SJCRH30 (cell line): ENCODE data around the gene ICE1. TPM values are rescaled to one million over a fixed set of nuclear protein-coding genes. Genes with fewer than 3 reads are reported as not detected.
A peak's percentile ranks its signal among the peaks of the same experiment; 100 is the strongest.

Experiments
- DNase-seq, 2 experiments: peaks; one replicate each; pipeline ENCODE4 v3.0.0-alpha.2; 2015 to 2020
- H3K27ac ChIP-seq: fragments of 250-450 bp; sonication (Bioruptor Pico); 2 replicates; pipeline ENCODE4 v1.5.1; 2020; ENCODE audit warnings: mild to moderate bottlenecking, moderate library complexity
- H3K27me3 ChIP-seq: fragments of 250-450 bp; sonication (Bioruptor Pico); 2 replicates; pipeline ENCODE4 v1.5.1; 2020; ENCODE audit warnings: mild to moderate bottlenecking, moderate library complexity
- H3K36me3 ChIP-seq: fragments of 250-450 bp; sonication (Bioruptor Pico); 2 replicates; pipeline ENCODE4 v1.5.1; 2020; ENCODE audit warnings: mild to moderate bottlenecking, moderate library complexity
- H3K4me1 ChIP-seq: fragments of 250-450 bp; sonication (Bioruptor Pico); 2 replicates; pipeline ENCODE4 v1.5.1; 2020; ENCODE audit warnings: mild to moderate bottlenecking, moderate library complexity
- H3K4me3 ChIP-seq: fragments of 250-450 bp; sonication (Bioruptor Pico); 2 replicates; pipeline ENCODE4 v1.5.1; 2020; ENCODE audit warnings: mild to moderate bottlenecking, moderate library complexity
- H3K9me3 ChIP-seq: fragments of 250-450 bp; sonication (Bioruptor Pico); replicated peaks from 2 replicates; pipeline ENCODE4 v1.5.1; 2020; ENCODE audit warnings: mild to moderate bottlenecking, moderate library complexity
- total RNA-seq: library from RNA; depleted of rRNA; stranded (reverse); fragments of >200 nt; shearing (Covaris generic); gene quantifications from 2 replicates; pipeline ENCODE4 v1.2.3, GENCODE V29; 2014; rRNA removed

ICE1 gene, protein sequence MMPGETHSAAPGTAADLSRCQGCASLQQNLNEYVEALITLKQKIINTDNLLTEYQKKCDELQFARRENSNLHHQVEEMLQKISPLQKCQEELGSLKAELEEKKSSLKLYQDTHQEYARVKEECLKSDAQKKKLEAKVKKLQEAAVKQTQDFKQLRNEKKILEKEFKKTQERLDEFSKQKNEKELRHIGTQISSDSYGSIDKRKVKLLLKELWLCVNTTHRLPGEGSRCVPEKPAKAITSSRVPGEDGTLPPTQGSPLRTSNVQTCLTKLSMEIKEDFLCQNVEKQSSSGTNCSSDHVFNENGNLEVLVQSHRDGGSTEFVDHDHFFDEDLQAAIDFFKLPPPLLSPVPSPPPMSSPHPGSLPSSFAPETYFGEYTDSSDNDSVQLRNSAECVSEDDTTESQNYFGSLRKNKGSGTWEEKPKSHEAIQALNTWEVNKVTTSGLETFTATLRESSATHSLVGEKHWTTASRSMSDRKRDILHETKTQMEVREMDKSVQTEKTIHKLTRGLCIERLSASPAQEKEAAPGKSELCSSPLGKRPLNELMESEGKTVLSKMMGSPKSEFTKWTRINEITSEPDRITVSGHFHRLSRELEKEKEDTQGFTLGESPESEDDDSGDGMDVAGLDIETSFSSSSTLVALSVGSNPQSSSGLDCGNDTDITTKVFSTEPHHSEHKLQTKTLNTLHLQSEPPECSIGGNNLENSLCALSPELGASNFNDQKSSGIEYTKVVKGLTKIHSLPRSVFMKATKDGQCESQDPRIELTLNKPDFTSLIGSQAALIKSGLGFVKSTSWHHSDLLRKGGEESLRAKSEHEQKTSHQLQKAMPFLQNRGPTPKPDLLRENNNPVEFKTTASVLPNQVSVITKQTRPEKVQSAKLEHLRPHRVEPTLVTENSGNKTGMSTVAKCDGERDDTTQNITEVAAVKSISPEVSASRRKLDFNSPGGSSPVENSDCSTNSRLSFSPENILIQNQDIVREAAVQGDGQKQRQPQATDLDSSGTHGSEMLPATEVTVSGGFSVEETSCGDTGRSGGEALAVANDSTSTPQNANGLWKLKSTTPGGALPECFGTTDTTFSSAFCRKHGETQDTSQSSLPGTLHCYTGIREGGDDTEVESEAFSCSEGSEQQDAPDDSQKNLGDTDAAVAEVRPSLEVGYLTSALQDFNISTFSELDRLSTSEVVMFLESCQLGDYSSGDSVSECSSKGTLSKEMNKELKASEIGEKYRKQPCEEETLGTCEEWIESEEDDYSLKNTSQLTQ (N-terminal part only)
- total RNA-seq, result 23.8 and 27.0 TPM in 2 replicates

DNA sequence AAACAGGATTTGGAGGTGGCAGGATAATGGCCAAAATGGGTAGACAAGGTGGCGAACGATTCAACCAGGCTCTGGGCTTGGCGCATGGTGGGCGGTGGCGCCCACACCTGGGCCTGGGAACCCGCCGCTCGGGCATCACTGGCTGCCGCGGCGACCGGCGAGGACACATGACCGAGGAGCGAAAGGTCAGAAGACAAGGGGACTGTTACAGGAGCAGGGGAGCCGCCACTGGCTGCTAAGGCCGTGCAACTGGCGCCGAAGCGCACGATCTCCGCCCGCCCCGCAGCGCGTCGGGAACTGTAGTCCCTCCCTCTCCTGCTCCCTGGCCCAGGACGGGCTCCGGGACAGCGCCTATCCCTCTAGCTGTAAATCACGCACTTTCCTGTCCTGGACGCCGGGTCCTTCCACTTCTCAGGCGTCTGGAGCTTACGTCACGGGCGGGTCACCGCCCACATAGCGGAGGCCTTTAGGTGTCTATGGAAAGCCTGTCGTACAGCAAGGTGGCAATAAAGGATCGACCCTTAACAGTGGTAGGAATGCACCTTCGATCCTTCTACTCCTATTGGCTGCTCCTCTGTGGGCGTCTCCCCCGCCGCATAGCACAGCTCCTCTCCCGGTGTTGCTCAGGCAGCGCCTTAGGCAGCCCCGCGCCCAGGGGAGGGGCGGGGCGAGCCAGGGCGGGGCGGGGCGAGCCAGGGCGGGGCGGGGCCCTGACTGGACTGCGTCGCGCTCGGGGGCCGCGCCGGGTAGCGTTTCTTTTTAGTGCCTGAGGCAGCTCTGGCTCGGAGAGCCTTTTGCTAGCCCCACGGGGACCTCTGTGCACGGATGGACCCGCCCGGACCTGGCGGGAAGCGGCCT is at the start of gene ICE1:
ICE1 (plus strand) TSS at position 717 of the 858 bp plus-strand sequence. CDS start 239 bp downstream, outside the sequence.
- H3K4me3 ChIP-seq, result peak within 1 kb of the TSS; percentile 88
- peak within 1 kb of the TSS; percentile 91 for H3K27ac ChIP-seq
- no peaks in the 10 kb centered on the region for H3K9me3 ChIP-seq
- DNase-seq, result peak; percentile 93 to 94
- H3K4me1 ChIP-seq, result peaks cover 10% of the 10 kb centered on the region
- H3K36me3 ChIP-seq, result no peaks in the 10 kb centered on the region; the same call in 1 of the 2 replicates
- no peaks in the 10 kb centered on the region for H3K27me3 ChIP-seq

DNA sequence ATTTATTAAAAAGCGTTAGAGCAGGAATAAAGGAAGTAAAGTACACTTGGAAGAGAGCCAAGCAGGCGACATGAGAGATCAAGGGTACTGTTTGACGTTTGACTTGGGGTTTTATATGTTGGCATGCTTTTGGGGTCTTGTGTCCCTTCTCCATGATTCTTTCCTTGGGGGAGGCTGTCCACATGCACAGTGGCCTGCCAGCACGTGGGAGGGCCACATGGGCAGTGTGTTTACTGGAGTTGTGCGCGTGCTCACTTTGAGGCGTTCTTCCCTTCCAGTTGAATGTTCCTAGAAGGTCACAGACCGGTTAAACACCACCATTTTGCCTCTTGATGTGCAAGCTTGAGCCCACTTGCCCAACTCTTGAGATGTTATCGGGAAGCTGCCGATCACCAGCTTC is 49.5 kb upstream of the ICE1 start:
- Histone ChIP-seq H3K4me3 (no peak overlapping the region), H3K27ac (no peak overlapping the region; the same call in 1 of the 2 replicates)
- DNase-seq, result no peak

DNA sequence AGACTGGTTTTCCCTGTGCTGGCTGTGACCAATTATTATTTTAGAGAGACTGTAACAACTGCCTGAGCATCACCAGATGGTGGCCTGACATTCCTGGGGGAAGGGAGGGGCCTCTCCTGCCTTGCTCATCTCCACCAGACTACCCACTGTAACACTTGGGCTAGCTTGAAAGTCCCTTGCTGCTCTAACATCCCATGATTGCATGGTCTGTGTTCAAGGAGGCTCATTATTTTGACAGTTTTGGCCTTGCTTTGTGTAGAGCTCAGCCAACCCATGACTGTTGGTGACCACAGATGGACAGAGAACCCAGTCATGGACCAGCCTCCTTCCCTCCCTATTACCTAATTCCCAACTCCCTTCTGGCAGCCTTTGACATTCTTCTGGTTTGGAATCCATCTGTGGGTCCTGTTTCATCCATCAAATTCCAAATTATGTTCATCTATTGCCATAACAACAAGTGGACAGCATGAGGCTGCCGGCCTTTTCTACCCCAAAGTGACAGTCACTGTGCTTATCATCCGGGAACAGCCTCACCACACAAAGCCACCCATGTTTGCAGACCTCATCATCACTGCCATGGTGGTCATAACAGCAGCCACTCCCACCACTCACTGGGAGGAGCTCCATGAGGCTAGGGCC is 49.0 kb upstream of the ICE1 start:
- H3K4me1 ChIP-seq, result no peaks in the 10 kb centered on the region
- H3K4me3 ChIP-seq, result no peak overlapping the region
- no peaks in the 10 kb centered on the region for H3K9me3 ChIP-seq
- peak overlapping the region; percentile 44 for H3K27ac ChIP-seq
- H3K27me3 ChIP-seq, result no peaks in the 10 kb centered on the region
- peak in 1 of 2 experiments; percentile 6 for DNase-seq
- no peaks in the 10 kb centered on the region for H3K36me3 ChIP-seq

More for the DNA sequence above, 49.5 kb upstream of the ICE1 start:
- Histone ChIP-seq H3K9me3 (no peaks in the 10 kb centered on the region), H3K4me1 (no peaks in the 10 kb centered on the region), H3K36me3 (no peaks in the 10 kb centered on the region), H3K27me3 (no peaks in the 10 kb centered on the region)

DNA sequence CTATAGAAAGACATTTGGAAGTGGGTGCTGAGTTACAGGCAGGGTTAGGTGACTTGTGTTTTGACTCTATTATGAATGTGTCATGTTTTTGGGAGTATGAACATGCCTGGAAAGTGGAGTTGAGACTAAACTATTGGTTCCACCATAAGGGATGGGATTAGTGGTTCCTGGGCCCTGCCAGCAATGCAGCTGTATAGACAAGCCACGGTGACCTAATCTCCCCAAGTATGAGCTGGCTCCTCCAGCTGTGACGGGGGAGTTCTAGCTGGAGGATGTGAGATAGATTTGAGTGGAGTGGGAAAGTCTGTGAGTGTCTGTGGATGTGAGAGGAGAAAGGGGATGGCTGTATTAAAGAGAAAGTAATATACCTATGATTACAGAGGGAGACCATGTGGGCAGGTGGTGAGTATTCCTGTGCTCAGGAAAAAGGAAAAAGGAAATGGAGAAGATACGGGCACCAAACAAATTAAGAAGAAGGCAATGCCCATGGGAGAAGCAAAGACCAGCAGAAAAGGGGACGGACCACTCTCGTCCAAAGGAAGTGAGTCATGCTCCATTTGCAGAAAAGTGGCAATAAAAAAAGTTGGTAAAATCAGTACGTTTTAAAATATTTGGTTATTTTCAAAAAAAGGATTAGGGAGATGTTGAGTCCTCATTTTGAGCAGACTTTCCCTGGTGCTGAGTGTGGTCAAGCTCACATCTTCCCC is 48.3 kb upstream of the ICE1 start:
- H3K4me1 ChIP-seq, result no peaks in the 10 kb centered on the region
- no peak overlapping the region for H3K4me3 ChIP-seq
- peak overlapping the region; percentile 44 for H3K27ac ChIP-seq
- H3K9me3 ChIP-seq, result no peaks in the 10 kb centered on the region
- no peaks in the 10 kb centered on the region for H3K27me3 ChIP-seq
- peak; percentile 24 to 26 for DNase-seq
- H3K36me3 ChIP-seq, result no peaks in the 10 kb centered on the region

DNA sequence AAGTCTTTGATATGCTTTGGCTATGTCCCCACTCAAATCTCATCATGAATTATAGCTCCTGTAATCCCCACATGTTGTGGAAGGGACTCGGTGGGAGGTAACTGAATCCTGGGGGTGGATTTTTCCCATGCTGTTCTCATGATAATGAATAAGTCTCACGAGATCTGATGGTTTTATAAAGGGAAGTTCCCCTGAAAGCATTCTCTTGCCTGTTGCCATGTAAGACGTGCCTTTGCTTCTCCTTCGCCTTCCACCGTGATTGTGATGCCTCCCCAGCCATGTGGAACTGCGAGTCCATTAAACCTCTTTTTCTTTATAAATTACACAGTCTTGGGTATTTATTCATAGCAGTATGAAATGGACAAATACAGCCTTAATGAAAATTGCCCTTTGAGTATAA is 44.7 kb upstream of the ICE1 start:
- H3K36me3 ChIP-seq, result no peaks in the 10 kb centered on the region
- H3K9me3 ChIP-seq, result no peaks in the 10 kb centered on the region
- no peak for DNase-seq
- no peak overlapping the region for H3K4me3 ChIP-seq
- no peaks in the 10 kb centered on the region for H3K27me3 ChIP-seq
- H3K4me1 ChIP-seq, result no peaks in the 10 kb centered on the region
- H3K27ac ChIP-seq, result no peak overlapping the region

DNA sequence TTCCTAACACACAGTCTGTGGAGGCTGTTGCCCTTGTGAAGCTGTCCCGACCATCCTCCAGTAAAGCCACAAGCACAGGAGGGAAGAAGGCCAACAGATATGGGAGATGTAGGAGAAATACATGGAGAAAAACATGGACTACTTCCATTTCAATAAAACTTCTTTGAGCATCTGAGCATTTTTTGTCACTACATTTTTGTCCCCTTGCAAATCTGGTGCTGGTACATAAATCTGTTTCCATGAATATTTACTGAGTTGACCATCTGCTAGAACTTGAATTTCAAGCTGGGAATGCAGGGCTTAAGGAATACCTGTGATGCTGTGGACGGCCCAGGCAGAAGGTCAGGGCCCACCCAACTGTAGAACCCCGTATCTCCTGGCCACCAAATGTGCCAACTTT is 43.9 kb upstream of the ICE1 start:
- DNase-seq, result no peak
- Histone ChIP-seq H3K27ac (no peak overlapping the region), H3K9me3 (no peaks in the 10 kb centered on the region), H3K36me3 (no peaks in the 10 kb centered on the region), H3K27me3 (no peaks in the 10 kb centered on the region), H3K4me3 (no peak overlapping the region), H3K4me1 (no peaks in the 10 kb centered on the region)

DNA sequence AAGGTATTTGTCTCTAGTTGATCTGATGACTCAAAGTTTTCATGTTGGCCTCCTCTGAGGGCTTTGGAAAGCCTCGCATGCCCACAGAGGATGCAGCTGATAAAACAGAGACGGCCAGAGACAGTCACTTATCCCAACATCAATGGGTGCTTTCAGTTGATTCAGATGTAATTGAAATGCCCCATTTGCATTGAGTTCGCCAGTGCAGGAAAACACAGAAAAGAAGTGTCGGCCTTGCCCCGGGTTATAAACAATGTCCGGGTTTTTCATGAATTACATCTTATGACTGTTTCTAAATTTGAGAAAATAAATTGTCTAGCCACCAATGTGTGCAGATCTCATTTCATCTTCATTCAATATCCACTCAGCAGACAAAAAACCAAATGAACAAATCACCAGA is 42.2 kb upstream of the ICE1 start:
- no peaks in the 10 kb centered on the region for H3K4me1 ChIP-seq
- H3K9me3 ChIP-seq, result no peaks in the 10 kb centered on the region
- no peaks in the 10 kb centered on the region for H3K36me3 ChIP-seq
- H3K4me3 ChIP-seq, result no peak overlapping the region
- H3K27me3 ChIP-seq, result no peaks in the 10 kb centered on the region
- H3K27ac ChIP-seq, result no peak overlapping the region
- no peak for DNase-seq

DNA sequence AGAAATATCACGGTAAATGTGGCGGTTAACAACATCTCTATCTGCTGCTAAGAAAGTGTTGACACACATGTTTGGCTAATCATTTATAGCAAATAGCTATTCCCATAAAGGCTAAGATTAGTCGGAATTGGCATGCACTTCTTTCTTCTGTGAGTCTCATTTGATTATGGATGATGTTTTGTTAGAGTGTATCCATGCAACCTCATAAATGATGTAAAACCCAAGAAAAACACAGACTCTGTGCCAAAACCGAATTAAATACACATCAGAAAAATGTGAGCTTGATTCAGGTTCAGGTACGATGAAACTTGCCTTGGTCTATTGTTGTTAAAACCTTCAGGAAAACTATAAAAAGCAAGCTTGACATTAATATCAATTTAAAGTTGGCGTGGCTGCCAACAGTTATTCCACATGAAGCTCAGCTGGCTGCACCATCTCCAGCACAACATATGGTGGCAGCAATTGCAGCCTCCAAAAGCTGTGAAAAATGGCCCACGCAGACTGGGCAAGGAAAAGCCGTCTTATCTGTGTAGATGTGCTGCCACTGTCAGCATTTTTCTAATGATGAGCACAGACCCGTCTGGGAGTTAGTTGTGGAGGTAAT is 41.1 kb upstream of the ICE1 start:
- Histone ChIP-seq H3K9me3 (no peaks in the 10 kb centered on the region), H3K36me3 (no peaks in the 10 kb centered on the region), H3K27me3 (no peaks in the 10 kb centered on the region), H3K27ac (no peak overlapping the region), H3K4me1 (no peaks in the 10 kb centered on the region), H3K4me3 (no peak overlapping the region)
- DNase-seq, result no peak

DNA sequence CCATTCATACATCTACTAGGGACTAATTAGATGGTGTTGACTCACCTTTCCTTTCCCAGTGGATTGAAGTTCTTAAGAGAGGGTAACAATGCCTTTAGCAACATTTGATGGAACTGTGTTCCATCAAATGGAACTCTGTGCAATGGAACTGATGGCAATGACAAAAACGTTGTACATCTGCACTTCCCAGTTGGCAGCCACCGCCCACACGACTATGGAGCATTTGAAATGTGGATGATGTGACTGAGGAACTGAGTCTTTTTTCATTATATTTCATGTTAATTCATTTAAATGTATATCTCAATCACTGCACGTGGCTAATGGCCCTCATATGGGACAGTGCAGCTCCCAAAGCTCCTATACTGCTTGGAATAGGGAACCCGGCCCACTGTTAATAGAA is 39.0 kb upstream of the ICE1 start:
- no peak for DNase-seq
- Histone ChIP-seq H3K27me3 (no peaks in the 10 kb centered on the region), H3K27ac (no peak overlapping the region), H3K4me1 (no peaks in the 10 kb centered on the region), H3K9me3 (no peaks in the 10 kb centered on the region), H3K36me3 (no peaks in the 10 kb centered on the region), H3K4me3 (no peak overlapping the region)

DNA sequence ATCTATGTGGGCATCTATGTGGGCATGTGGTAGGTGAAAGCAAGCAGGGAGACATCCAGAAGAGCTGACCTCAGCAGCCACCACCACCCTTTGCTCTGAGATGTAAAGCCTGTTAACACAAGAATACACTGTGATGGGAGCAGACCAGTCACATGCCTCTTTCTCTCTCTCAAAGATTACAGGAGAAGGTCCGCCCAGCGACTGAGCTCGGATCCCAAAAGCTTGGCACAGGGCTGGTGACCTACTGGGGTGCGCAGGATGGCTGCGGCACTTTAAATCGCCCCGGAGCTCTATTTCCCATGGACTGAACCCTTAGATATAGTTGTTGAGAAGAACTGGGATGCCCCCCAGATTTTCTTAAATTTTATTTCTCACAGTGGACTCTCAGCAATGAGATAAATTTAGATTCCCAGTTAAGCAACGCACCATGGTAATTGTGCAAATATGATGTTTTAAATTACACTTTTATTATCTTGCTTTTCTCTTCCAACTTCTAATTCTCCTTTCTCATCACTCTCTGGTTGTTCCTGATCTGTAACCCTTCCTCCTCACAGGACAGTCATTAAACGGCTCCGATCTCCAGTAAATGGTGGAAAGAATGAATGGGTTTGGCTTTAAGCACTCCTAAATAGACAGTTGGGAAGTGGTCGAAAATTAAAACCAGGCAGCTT is 37.7 kb upstream of the ICE1 start:
- Histone ChIP-seq H3K27me3 (no peaks in the 10 kb centered on the region), H3K36me3 (no peaks in the 10 kb centered on the region), H3K4me1 (no peaks in the 10 kb centered on the region), H3K4me3 (no peak overlapping the region), H3K27ac (no peak overlapping the region), H3K9me3 (no peaks in the 10 kb centered on the region)
- DNase-seq, result no peak

DNA sequence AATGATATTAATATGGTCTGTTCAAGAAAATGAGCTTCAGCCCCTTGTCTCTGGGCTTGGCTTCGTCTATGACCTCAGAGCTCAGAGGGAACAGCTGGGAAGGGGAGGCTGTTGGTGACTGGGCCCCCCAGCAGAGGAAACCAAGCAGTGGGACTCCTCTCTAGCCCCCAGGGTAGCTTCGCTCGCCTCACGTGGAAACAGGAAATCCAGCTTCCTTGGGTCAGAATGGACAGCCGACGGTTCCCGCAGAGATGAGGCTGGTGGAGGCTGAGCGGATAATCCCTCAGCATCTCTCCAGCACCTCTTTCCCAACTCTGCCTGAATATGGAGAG is 37.2 kb upstream of the ICE1 start:
- Histone ChIP-seq H3K9me3 (no peaks in the 10 kb centered on the region), H3K4me3 (no peak overlapping the region), H3K27me3 (no peaks in the 10 kb centered on the region), H3K36me3 (no peaks in the 10 kb centered on the region), H3K27ac (no peak overlapping the region), H3K4me1 (no peaks in the 10 kb centered on the region)
- DNase-seq, result no peak

DNA sequence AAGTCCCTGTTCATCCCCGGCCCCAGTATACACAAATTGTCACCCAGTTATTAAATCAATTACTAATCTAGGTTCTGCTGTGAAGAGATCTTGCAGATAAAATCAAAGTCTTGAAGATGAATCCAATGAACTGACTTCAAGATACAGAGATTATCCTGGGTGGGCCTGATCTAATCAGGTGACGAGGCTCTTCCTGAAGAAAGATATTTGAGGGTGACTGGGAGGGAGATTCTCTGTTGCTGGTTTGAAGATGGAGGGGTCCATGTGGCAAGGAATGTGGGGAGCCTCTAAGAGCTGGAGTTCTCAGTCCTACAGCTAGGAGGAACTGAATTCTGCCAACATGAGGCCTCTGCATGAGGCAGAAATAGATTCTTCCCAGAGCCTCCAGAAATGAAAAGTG is 36.1 kb upstream of the ICE1 start:
- Histone ChIP-seq H3K4me3 (no peak overlapping the region), H3K9me3 (no peaks in the 10 kb centered on the region), H3K27ac (no peak overlapping the region), H3K4me1 (no peaks in the 10 kb centered on the region), H3K27me3 (no peaks in the 10 kb centered on the region), H3K36me3 (no peaks in the 10 kb centered on the region)
- no peak for DNase-seq
